OCI-M1 (cell line): ENCODE data around the gene REV1.
"Not testable (repeated sequence)": the region's sequence is repeated elsewhere in the genome, so short reads cannot be mapped to it uniquely, and the experiment has no call there.

Experiments
- DNase-seq: peaks from one replicate; lab custom pipeline; 2025; lab: John Stamatoyannopoulos, UW

REV1 gene

GRCh38 chr2:99485824-99486223 lies 4.0 kb downstream of the REV1 start:
- DNase-seq, result no peak

- DNase-seq, result peak; percentile 20
These were observed 4.4 kb downstream of the REV1 start for GRCh38 chr2:99485411-99485810.

GRCh38 chr2:99484205-99484604 lies 5.6 kb downstream of the REV1 start:
- no peak for DNase-seq

GRCh38 chr2:99481941-99482340 lies 7.9 kb downstream of the REV1 start:
- DNase-seq, result no peak

- no peak for DNase-seq
These were observed 8.3 kb downstream of the REV1 start for GRCh38 chr2:99481527-99481926.

GRCh38 chr2:99480390-99480789 lies 9.4 kb downstream of the REV1 start:
- no peak for DNase-seq

- DNase-seq, result no peak
These were observed 11.2 kb downstream of the REV1 start for GRCh38 chr2:99478632-99479031.

- no peak for DNase-seq
These were observed 12.8 kb downstream of the REV1 start for GRCh38 chr2:99477054-99477453.

- no peak for DNase-seq
These were observed 13.2 kb downstream of the REV1 start for GRCh38 chr2:99476629-99477028.

GRCh38 chr2:99475095-99475494 lies 14.7 kb downstream of the REV1 start:
- not testable (repeated sequence) for DNase-seq

- DNase-seq, result no peak
These were observed 16.2 kb downstream of the REV1 start for GRCh38 chr2:99473518-99474083.

- no peak for DNase-seq
These were observed 17.2 kb downstream of the REV1 start for GRCh38 chr2:99472600-99472960.

- DNase-seq, result peak; percentile 50
These were observed 17.9 kb downstream of the REV1 start for GRCh38 chr2:99471654-99472599.

- peak; percentile 28 for DNase-seq
These were observed 18.9 kb downstream of the REV1 start for GRCh38 chr2:99470957-99471356.

- DNase-seq, result not testable (repeated sequence)
These were observed 19.4 kb downstream of the REV1 start for GRCh38 chr2:99470459-99470858.

GRCh38 chr2:99469394-99469793 lies 20.4 kb downstream of the REV1 start:
- no peak for DNase-seq

GRCh38 chr2:99468155-99468554 lies 21.7 kb downstream of the REV1 start:
- no peak for DNase-seq

- no peak for DNase-seq
These were observed 22.4 kb downstream of the REV1 start for GRCh38 chr2:99467390-99467789.

GRCh38 chr2:99461828-99462483 lies 27.9 kb downstream of the REV1 start:
- DNase-seq, result no peak

GRCh38 chr2:99458529-99458928 lies 31.3 kb downstream of the REV1 start:
- no peak for DNase-seq

- no peak for DNase-seq
These were observed 38.1 kb downstream of the REV1 start for GRCh38 chr2:99451686-99452085.

- no peak for DNase-seq
These were observed 38.5 kb downstream of the REV1 start for GRCh38 chr2:99451280-99451679.

GRCh38 chr2:99450199-99450598 lies 39.6 kb downstream of the REV1 start:
- no peak for DNase-seq
